HG02763 (cell line): ENCODE measurements around the gene RHBDD1.
"Not testable (repeated sequence)": the region's sequence is repeated elsewhere in the genome, so short reads cannot be mapped to it uniquely, and the experiment has no call there.

Source experiments
- ATAC-seq: cut with Tn5 transposase; IDR thresholded peaks from one replicate; pipeline ENCODE4 v1.9.1; 2021; ENCODE audit warnings: mild to moderate bottlenecking, moderate library complexity; ENCODE audit not compliant: unreplicated experiment

The RHBDD1 gene

GRCh38 chr2:226839951-226840350, 4.1 kb downstream of the RHBDD1 start:
- no peak for ATAC-seq

- ATAC-seq: not testable (repeated sequence)
Measured at GRCh38 chr2:226843001-226843400, 7.1 kb downstream of the RHBDD1 start.

GRCh38 chr2:226845386-226846116, 9.7 kb downstream of the RHBDD1 start:
- ATAC-seq: no peak

- no peak for ATAC-seq
Measured at GRCh38 chr2:226847090-226847489, 11.2 kb downstream of the RHBDD1 start.

- ATAC-seq: no peak
Measured at GRCh38 chr2:226847511-226847910, 11.7 kb downstream of the RHBDD1 start.

- ATAC-seq: no peak
Measured at GRCh38 chr2:226849349-226849748, 13.5 kb downstream of the RHBDD1 start.

- ATAC-seq: no peak
Measured at GRCh38 chr2:226850024-226850423, 14.2 kb downstream of the RHBDD1 start.

- no peak for ATAC-seq
Measured at GRCh38 chr2:226855787-226856186, 19.9 kb downstream of the RHBDD1 start.

- ATAC-seq: no peak
Measured at GRCh38 chr2:226860087-226860486, 24.2 kb downstream of the RHBDD1 start.

- ATAC-seq: peak; percentile 69
Measured at GRCh38 chr2:226862623-226863022, 26.8 kb downstream of the RHBDD1 start.

- no peak for ATAC-seq
Measured at GRCh38 chr2:226865273-226865672, 29.4 kb downstream of the RHBDD1 start.

GRCh38 chr2:226865710-226866109, 29.9 kb downstream of the RHBDD1 start:
- ATAC-seq: no peak

GRCh38 chr2:226868331-226869162, 32.7 kb downstream of the RHBDD1 start:
- ATAC-seq: no peak

- no peak for ATAC-seq
Measured at GRCh38 chr2:226869371-226869770, 33.5 kb downstream of the RHBDD1 start.

GRCh38 chr2:226873051-226873620, 37.3 kb downstream of the RHBDD1 start:
- ATAC-seq: peak; percentile 50

- ATAC-seq: no peak
Measured at GRCh38 chr2:226873826-226874225, 38.0 kb downstream of the RHBDD1 start.

- ATAC-seq: no peak
Measured at GRCh38 chr2:226874749-226875148, 38.9 kb downstream of the RHBDD1 start.

GRCh38 chr2:226875438-226876225, 39.8 kb downstream of the RHBDD1 start:
- ATAC-seq: no peak

- no peak for ATAC-seq
Measured at GRCh38 chr2:226877491-226877890, 41.6 kb downstream of the RHBDD1 start.

- no peak for ATAC-seq
Measured at GRCh38 chr2:226881287-226881686, 45.4 kb downstream of the RHBDD1 start.

GRCh38 chr2:226882606-226883005, 46.8 kb downstream of the RHBDD1 start:
- ATAC-seq: no peak
